SW480 (cell line): ENCODE data around the gene TCF4.
A peak's percentile ranks its signal among the peaks of the same experiment; 100 is the strongest.

Source experiments
- DNase-seq: peaks from one replicate; pipeline ENCODE4 v3.0.0-alpha.2; 2016; ENCODE audit warnings: low spot score

TCF4 gene

DNA sequence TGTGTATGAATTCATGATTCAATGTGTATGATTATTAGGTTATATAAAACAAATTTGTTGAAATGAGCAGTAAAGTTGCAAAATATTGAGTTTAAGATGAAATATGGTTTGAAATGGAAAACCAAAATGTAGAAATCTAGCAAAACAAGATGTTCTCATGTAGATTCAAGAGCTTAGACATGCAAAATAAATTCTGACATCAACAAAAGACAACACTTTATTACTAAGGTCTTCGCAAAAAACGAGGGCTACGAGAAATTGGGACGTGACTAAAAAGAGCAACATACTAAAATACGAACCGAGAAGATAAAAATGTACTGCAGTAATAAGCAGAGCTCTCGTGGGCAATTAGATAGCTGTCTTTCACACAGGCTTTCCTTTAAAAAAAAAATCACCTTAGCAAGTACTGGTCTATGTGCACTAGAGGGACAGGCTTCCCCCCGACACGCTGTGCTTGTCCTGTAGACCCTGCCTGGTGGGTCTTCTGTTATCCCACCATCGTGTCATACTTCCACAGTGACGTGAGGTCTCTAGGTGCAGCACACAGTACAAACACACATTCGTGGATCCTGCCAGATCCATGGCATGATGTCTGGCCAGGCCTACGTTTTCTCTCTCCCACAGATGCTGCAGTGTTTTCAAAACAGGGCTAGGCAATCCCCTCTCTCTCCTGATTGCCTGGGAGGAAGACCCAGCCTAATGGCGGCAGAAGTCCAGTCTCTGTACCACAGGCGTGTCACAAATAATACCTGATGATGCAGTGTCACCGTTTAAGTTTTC, 240.8 kb downstream of the TCF4 start:
- no peak for DNase-seq

DNA sequence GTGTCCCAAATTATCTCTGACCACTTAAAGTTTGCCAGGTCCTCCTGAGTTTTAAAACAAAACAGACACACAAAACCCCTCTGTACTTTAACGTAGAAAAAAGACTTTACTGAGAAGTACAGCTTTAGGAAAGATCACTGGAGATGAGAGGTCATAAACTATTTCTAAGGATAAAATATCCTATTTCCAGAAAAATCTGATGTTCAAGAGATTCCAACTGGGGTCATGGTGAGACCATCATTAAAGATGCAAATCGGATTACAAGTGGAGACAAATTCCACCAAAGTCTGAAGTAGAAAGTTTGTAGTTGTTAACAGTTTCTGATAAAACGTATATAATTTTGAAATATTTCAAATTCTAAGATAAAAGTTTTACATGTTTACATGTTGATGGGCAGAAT, 241.6 kb downstream of the TCF4 start:
- DNase-seq, result no peak

- DNase-seq, result no peak
Observed at GRCh38 chr18:55345103-55345950, 242.7 kb downstream of the TCF4 start.

DNA sequence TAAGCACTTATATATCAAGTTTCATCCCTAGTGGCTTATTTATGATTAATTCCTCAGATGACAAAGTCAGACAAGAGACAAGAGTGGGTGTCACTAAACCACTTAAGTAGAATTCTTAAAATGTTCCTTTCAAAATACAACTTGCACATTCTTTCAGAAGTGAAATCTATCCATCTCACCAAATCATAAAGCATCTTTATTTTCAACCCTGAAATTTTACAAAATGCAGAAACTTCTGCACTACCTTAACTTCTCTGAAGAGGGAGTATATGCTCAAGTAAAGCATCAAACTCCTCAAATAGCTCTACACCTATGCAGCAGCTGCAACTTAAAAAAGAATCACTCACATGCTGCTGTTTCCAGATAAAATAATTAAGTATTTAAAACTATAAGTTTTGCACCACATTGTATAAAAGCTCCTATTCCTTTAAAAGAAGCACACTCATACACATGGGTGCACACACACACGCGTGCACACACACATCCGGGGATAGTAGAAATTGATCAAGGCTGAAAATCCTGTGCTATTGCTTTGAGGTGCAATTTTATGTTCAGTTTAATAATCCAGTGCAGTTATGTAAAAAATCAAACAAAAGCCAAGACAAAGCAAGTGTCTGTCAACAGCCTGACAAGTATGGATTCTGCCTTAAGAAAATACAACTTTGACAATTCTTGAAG, 244.5 kb downstream of the TCF4 start:
- DNase-seq, result peak; percentile 1

DNA sequence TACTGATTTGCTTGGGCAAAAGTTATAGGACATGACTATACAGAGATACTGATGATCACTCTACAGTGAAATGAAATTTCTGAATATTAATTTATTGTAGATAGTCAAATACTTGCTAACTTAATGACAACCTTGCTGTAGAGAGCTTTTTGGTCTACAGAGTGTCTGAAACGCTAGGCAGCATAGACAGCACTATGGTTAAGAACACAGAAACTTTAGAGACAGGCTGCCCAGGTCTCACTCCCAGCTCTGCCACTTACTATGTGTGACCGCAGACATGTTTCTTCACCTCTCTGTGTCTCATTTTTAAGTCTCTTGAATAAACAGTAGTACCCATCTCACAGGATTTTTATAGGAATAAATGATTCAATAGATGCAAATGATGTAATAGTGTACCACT, 247.0 kb downstream of the TCF4 start:
- no peak for DNase-seq

DNA sequence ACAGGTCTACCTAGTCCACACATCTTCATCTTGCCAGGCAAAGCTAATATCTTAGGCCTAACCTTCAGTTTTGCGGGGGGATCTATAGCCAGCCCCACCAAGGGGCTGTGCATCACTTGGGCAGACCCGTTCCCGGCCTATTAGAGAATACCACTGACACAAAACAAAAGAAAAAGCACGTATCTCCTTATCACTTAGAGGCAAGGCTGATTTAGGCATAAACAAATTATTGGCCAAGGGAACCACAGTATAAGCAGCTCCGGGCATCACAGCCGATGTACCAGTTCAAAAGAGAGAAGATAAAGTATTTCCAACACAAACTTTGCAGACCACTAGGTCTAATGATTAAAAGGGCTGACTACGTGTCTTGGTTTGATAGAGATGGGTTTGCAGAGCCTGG, 248.0 kb downstream of the TCF4 start:
- no peak for DNase-seq

- no peak for DNase-seq
Observed at GRCh38 chr18:55338978-55339650, 248.9 kb downstream of the TCF4 start.

- no peak for DNase-seq
Observed at GRCh38 chr18:55337908-55338521, 250.0 kb downstream of the TCF4 start.

DNA sequence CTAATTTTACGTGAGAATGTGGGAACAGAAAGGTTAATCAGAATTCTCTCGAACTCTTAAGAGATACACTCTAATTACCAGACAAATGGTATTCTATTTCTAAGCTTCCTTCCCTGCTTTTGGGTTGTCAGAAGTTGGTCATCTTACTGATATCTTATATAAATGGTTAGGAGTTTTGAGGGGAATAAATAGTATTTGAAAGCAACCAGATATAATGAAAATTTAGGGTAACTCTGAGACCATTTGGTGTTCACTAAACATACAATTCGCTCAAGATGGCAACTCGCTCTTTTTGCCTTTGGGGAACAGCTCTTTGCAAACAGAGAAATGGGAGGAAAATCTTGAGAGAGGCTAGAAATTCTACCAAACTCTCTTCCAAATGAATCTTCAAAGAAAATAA, 250.9 kb downstream of the TCF4 start:
- DNase-seq, result no peak

DNA sequence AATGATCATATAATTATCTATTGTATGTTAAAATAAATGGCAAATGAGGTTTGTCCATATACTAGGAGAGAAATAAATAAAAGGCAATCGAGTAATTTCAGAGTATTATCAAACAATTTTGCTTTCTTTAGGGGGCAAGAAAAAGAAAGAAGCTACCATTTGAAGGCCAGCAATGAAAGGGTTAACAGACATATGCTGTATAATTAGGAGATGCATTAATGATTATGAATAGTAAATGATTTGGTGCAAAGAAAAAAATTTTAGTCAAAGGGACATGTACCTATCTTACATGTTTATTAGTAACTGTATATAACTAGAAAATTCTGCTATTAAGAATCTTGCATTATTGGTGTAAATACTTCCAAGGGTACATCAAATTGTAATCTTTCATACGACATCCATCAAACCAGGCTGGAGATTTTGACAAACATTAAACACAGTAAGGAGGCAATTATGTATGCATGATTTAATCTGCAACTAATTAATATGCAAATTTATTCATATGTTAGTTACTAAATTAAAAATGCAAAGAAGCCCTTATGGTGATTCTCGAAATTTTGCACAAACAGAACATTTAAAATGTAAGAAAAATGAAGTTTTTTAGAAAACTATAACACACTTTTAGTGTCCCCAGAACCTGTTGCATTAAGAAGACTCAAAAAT, 251.4 kb downstream of the TCF4 start:
- DNase-seq, result no peak

GRCh38 chr18:55334875-55335274, 253.1 kb downstream of the TCF4 start:
- DNase-seq, result no peak

GRCh38 chr18:55331301-55331700, 256.7 kb downstream of the TCF4 start:
- DNase-seq, result no peak

DNA sequence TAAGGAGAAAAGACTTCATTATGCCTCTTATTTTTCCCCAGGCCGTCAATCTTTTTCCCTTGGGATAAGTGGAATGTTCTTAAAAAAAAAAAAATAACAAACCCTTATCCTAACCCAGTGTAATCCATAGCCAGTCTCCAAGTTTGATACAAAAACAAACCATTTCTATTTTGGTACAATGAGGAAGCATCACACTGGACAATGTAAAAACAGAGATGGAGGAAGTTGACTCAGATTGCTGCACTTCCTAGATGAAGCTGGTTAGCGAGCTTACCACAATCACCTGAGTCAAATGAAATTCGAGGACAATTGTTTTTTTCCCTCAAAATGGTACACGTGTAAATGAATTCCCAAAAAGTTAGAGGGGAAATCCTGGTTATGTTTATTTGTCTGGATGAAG, 259.7 kb downstream of the TCF4 start:
- DNase-seq, result no peak

GRCh38 chr18:55327454-55327853, 260.5 kb downstream of the TCF4 start:
- no peak for DNase-seq

DNA sequence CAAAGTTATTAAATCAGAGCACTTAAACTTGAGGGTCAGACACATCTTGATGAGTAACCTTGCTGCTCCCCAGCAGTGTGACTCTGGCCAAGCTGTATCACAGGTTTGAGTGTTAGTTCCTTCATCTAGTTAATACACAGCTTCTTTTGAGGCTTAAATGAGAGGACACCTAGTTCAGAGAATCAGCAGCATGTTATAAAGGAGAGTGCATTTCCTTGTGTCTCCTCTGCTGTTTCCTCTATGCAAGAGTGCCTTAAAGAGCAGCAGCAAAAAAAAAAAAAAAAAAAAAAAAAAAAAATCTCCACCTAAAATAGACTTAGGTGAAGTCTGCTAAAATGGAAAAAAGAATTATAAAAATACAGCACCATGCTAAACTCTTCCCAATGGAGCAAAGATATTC, 261.9 kb downstream of the TCF4 start:
- DNase-seq, result no peak

DNA sequence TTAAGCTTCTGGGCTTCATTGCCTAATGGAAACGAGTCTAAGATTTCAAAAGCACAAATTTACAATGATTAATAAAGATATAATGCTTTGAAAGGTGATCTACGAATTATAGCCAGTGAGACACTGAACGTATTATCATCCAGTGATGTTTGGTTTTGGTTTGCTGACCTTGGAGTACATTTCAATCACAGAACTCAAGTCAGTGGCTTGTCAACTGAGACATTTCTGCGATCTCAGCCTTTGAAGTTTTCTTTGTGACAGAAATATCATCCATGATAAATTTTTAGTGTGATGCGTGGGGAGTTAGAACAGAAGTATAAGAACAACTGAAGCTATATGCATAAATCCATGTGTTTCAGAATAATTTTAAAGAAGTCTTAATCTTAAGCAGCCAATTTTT, 263.8 kb downstream of the TCF4 start:
- no peak for DNase-seq

GRCh38 chr18:55323051-55323994, 264.7 kb downstream of the TCF4 start:
- DNase-seq, result no peak

DNA sequence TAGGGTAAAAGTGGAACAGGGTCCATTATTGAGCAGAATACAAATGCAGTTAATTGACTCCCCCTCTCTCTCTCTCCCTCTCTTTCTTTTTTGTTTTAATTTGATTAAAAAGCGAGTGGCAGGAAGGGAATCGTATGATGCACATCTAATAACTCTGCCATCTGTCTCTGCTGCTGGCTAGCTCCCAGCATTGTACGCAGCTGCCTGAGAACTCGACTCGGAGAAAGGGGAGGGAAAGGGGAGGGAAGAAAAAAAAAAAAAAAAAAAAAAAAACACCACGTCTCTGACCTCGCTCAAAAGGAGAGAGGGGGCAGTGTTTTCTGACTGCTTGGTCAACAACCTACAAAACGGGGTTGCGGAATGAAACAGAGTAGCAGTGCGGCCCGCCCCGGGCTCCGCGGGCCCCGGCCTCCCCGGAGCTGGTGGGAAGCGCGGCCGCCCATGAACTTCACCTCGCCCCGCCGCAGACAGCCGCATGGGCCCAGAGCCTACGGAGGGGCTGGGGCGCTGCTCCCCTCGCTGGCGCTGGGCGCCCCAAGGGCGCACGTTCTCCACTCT, 265.7 kb downstream of the TCF4 start:
- DNase-seq, result no peak

DNA sequence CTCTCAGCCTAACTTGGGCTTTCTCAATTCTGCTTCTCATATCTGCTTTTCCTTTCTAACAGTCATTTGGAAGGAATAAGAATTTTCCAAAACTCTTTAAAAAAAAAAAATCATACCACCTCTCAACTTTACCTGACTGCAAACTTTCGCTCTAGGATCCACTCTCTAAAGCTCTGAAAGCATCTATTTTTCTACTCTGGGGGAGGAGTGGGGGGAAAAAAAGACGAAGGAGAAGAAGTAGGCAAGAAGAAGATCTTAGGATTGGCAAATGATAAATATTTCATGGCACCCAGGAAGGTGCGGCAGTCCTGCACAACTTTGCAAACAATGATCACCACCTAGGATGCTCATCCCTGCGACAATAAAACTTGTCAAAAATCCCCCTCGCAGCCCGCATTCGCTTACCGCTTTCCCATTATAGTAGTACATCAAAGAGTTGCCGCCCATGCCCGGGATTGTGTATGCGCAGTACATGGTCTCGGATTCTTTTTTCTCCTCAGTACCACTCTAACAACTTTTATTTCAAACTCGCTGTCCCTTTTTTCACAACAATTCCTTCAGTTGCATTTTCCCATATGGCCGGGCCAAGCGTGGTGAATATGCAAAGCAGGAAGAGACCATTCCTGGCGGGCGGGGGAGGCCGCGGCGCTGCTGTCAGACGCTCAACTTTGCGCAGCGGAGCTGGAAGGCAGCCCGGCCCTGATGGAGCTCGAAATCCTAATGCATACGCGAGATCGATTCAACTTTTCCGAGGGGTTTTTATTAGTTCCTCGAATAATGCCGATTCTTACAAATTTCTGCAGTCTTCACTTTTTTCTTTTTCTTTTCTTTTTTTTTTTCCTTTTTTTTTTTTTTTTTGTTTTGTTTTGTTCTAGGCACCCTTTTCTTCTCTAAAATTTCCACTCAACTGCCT, 266.5 kb downstream of the TCF4 start:
- no peak for DNase-seq
